Endothelial cell of umbilical vein (primary cell): Measurements from ENCODE around the gene ALG2. TPM values are rescaled to one million over a fixed set of nuclear protein-coding genes. Genes with fewer than 3 reads are reported as not detected.
A peak's percentile ranks its signal among the peaks of the same experiment; 100 is the strongest.

Experiments used
- BruUV-seq: library from RNA; stranded (reverse); fragments of 400-500 nt; replicated peaks from 2 replicates; lab custom pipeline; 2021; lab: Mats Ljungman, UMichigan
- CTCF ChIA-PET: fragments of 300-600, 350-600 bp; sonication (Branson Sonifier 250); formaldehyde crosslinking; loops from one replicate; lab custom pipeline; 2021; ENCODE audit warnings: antibody characterized with exemption, inconsistent platforms; lab: Charles Lee
- POLR2A ChIA-PET: fragments of 300-600, 350-600 bp; sonication (Branson Sonifier 250); formaldehyde crosslinking; loops from one replicate; lab custom pipeline; 2021; ENCODE audit warnings: antibody characterized with exemption, inconsistent platforms; lab: Charles Lee
- DNase-seq: peaks from one replicate; pipeline ENCODE4 v3.0.0-alpha.2; 2011; ENCODE audit warnings: low read depth, low spot score
- FAIRE-seq: peaks from 2 replicates; lab custom pipeline; 2011; peaks lifted over from hg19 to GRCh38; lab: Jason Lieb, UNC
- H2AFZ ChIP-seq: 2 replicates; pipeline ENCODE4 v1.6.0; 2012; ENCODE audit warnings: low read depth, low read length, control low read depth, inconsistent platforms
- H3K27ac ChIP-seq: 2 replicates; pipeline ENCODE4 v1.5.1; 2011; ENCODE audit warnings: low read depth, mild to moderate bottlenecking, control low read depth, low read length, moderate library complexity; ENCODE audit not compliant: insufficient read depth
- H3K27me3 ChIP-seq, 2 experiments: 2 replicates each; pipeline versions ENCODE4 v1.6.0 to v1.6.1; 2011; ENCODE audit warnings: low read length in 2 of 2, mixed read lengths in 1 of 2; ENCODE audit not compliant: control insufficient read depth in 2 of 2, insufficient read depth in 2 of 2
- H3K36me3 ChIP-seq, 2 experiments: 2 replicates in 1 of 2; 3 replicates in 1 of 2; pipeline ENCODE4 v1.5.1; 2011; ENCODE audit warnings: low read length in 2 of 2, mild to moderate bottlenecking in 1 of 2, moderate library complexity in 1 of 2; ENCODE audit not compliant: control insufficient read depth in 2 of 2, insufficient read depth in 2 of 2; ENCODE audit errors: extremely low read depth in 1 of 2
- H3K4me1 ChIP-seq: 3 replicates; pipeline ENCODE4 v1.5.1; 2011; ENCODE audit warnings: mild to moderate bottlenecking, low read length; ENCODE audit not compliant: control insufficient read depth, insufficient read depth; ENCODE audit errors: extremely low read depth
- H3K4me2 ChIP-seq: 2 replicates; pipeline ENCODE4 v1.6.1; 2011; ENCODE audit warnings: low read length, control low read depth, mixed read lengths; ENCODE audit not compliant: insufficient read depth
- H3K4me3 ChIP-seq, 3 experiments: fragments of 200-600 bp in 1 of 3; sonication (generic), shearing (Covaris generic) in 1 of 3; replicated peaks in 1 of 3; 2 replicates each; pipeline ENCODE4 v1.5.1; 2011 to 2016; ENCODE audit warnings: control low read depth in 3 of 3, low read length in 3 of 3, mild to moderate bottlenecking in 2 of 3, inconsistent platforms in 1 of 3, low read depth in 1 of 3, moderate library complexity in 1 of 3; ENCODE audit not compliant: insufficient read depth in 1 of 3
- H3K79me2 ChIP-seq: 2 replicates; pipeline ENCODE4 v1.6.0; 2012; ENCODE audit warnings: low read length, inconsistent platforms; ENCODE audit not compliant: control insufficient read depth, insufficient read depth
- H3K9ac ChIP-seq: replicated peaks from 2 replicates; pipeline ENCODE3; 2011; ENCODE audit warnings: low read length, control low read depth; ENCODE audit not compliant: insufficient read depth; ENCODE audit errors: extremely low read depth
- H3K9me1 ChIP-seq: replicated peaks from 3 replicates; pipeline ENCODE4 v1.6.0; 2011; ENCODE audit warnings: mild to moderate bottlenecking, low read length; ENCODE audit not compliant: control insufficient read depth, insufficient read depth; ENCODE audit errors: extremely low read depth
- H3K9me3 ChIP-seq: replicated peaks from 2 replicates; pipeline ENCODE4 v1.5.1; 2012; ENCODE audit warnings: low read length, inconsistent platforms; ENCODE audit not compliant: control insufficient read depth, insufficient read depth
- H4K20me1 ChIP-seq: replicated peaks from 2 replicates; pipeline ENCODE3; 2011; ENCODE audit warnings: mild to moderate bottlenecking, low read length; ENCODE audit not compliant: control insufficient read depth, insufficient read depth; ENCODE audit errors: extremely low read depth
- CTCF ChIP-seq, 2 donors: IDR thresholded peaks; 1 replicate in 1 of 2; 2 replicates in 1 of 2; pipeline ENCODE4 v1.5.1; 2011; ENCODE audit warnings: low read length in 2 of 2, mild to moderate bottlenecking in 2 of 2, moderate library complexity in 2 of 2, control low read depth in 1 of 2, inconsistent platforms in 1 of 2, low read depth in 1 of 2; ENCODE audit not compliant: insufficient read depth in 1 of 2; ENCODE audit errors: extremely low read depth in 1 of 2
- FOS ChIP-seq: IDR thresholded peaks from 2 replicates; pipeline ENCODE4 v1.6.1; 2011; ENCODE audit warnings: mild to moderate bottlenecking, low read length, moderate library complexity, borderline replicate concordance; ENCODE audit not compliant: insufficient read depth
- JUN ChIP-seq: IDR thresholded peaks from 2 replicates; pipeline ENCODE4 v1.6.1; 2011; ENCODE audit warnings: borderline replicate concordance, low read depth; ENCODE audit not compliant: insufficient read length, insufficient read depth
- POLR2A ChIP-seq: IDR thresholded peaks from 2 replicates; pipeline ENCODE4 v1.6.1; 2012; ENCODE audit warnings: low read depth, mild to moderate bottlenecking, control low read depth, low read length
- dilution Hi-C: fragments of 300-500 bp; cut with MboI; formaldehyde crosslinking; loops from one replicate; pipeline ENCODE4 v1.15.0; 2019; ENCODE audit warnings: low sequenced_read_pairs; ENCODE audit not compliant: extremely low pct_ligation_motif_present
- intact Hi-C: fragments of 100-400 bp; cut with micrococcal nuclease; formaldehyde crosslinking; loops from one replicate; pipeline ENCODE4 v1.10.0; 2022
- polyA plus RNA-seq, 4 experiments: library from polyadenylated mRNA; depleted of rRNA in 3 of 4; stranded (reverse) in 3 of 4; unstranded in 1 of 4; fragments of >200 nt; gene quantifications; 2 replicates each; pipeline versions ENCODE4 v1.2.1 to v1.2.3, GENCODE V29; 2011 to 2012; ENCODE audit warnings: missing spikeins in 1 of 4
- total RNA-seq: library from RNA; stranded (reverse); gene quantifications from 2 replicates; pipeline ENCODE4 v1.2.3, GENCODE V29; 2021

ALG2 gene
- total and polyA plus RNA-seq, 2 donors (not counting 3 experiments of a cell fraction or from before 2014, with no cell fraction given) = 32.4 to 40.7 TPM

- Histone ChIP-seq H3K27ac (no peak overlapping the region), H3K36me3 (no peaks in the 10 kb centered on the region), H4K20me1 (no peaks in the 10 kb centered on the region), H3K4me1 (no peaks in the 10 kb centered on the region), H3K27me3 (no peaks in the 10 kb centered on the region), H3K79me2 (no peaks in the 10 kb centered on the region), H3K9me1 (no peaks in the 10 kb centered on the region), H3K9me3 (no peaks in the 10 kb centered on the region), H3K9ac (no peak overlapping the region), H3K4me2 (no peak overlapping the region), H2AFZ (peak overlapping the region; percentile 57), H3K4me3 (no peak overlapping the region)
- no TSS peak for BruUV-seq
- TF ChIP-seq JUN = no peak
- no peak for TF ChIP-seq POLR2A
- POLR2A ChIA-PET = no interaction called here
- CTCF ChIA-PET = interaction anchor here (0.7 to 1.9 kb wide), 5 partner anchors 11 to 1065 kb away, joined by 3 to 7 read pairs (median 3); no protein-coding TSS in a partner anchor
- peak; percentile 24 for DNase-seq
- intact Hi-C loops (no loop called here), dilution Hi-C loops (no loop called here)
- peak; percentile 44 for FAIRE-seq
Observed at GRCh38 chr9:99259231-99259918, 37.6 kb upstream of the ALG2 start.

- no peaks in the 10 kb centered on the region for H3K9me3 ChIP-seq
- TF ChIP-seq POLR2A (no peak), JUN (no peak), CTCF (IDR thresholded peaks at IDR 0.05; ENCODE audit: extremely low read depth in 1 of 2, insufficient read depth in 1 of 2, low read depth in 1 of 2, low read length in 2 of 2) (no peak), FOS (no peak)
- POLR2A ChIA-PET = no interaction called here
- H3K27me3 ChIP-seq = no peaks in the 10 kb centered on the region
- BruUV-seq = no TSS peak
- H3K4me1 ChIP-seq = no peaks in the 10 kb centered on the region
- no peaks in the 10 kb centered on the region for H4K20me1 ChIP-seq
- CTCF ChIA-PET = interaction anchor here (1.9 kb wide), 1 partner anchor 73 kb away, joined by 7 read pairs; no protein-coding TSS in a partner anchor
- no peaks in the 10 kb centered on the region for H3K36me3 ChIP-seq
- DNase-seq = no peak
- FAIRE-seq = no peak
- H3K9me1 ChIP-seq = no peaks in the 10 kb centered on the region
- no peak overlapping the region for H3K9ac ChIP-seq
- H3K4me3 ChIP-seq = no peak overlapping the region
- no peak overlapping the region for H3K4me2 ChIP-seq
- intact Hi-C loops (no loop called here), dilution Hi-C loops (no loop called here)
- H3K79me2 ChIP-seq = no peaks in the 10 kb centered on the region
- H2AFZ ChIP-seq = no peak overlapping the region
- no peak overlapping the region for H3K27ac ChIP-seq
Observed at GRCh38 chr9:99257723-99258389, 36.1 kb upstream of the ALG2 start.
